HG02938 (cell line): Measurements from ENCODE around the gene ZC3H18.

Source experiments
- ATAC-seq: cut with Tn5 transposase; IDR thresholded peaks from one replicate; pipeline ENCODE4 v1.9.1; 2021; ENCODE audit warnings: mild to moderate bottlenecking, moderate library complexity; ENCODE audit not compliant: unreplicated experiment

Gene ZC3H18

DNA sequence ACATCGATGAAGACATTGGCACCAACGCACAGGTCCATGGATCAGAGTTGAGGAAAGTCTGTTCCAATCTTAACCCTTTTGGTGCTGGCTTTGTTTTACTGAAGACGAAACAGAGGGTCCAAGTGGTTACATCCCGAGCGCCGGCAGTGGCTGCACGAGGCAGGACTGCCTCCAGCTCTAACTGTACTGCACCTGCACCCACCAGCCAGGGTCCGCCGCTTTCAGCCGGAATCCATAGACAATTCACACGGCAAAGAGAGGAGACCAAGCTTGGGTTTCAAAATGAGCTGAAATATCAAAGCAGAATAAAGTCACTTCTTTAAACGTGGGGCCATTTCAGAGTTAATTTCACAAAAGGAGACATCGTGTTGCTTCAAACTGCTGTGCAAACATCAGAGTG lies 21.2 kb upstream of the ZC3H18 start:
- ATAC-seq: no peak

DNA sequence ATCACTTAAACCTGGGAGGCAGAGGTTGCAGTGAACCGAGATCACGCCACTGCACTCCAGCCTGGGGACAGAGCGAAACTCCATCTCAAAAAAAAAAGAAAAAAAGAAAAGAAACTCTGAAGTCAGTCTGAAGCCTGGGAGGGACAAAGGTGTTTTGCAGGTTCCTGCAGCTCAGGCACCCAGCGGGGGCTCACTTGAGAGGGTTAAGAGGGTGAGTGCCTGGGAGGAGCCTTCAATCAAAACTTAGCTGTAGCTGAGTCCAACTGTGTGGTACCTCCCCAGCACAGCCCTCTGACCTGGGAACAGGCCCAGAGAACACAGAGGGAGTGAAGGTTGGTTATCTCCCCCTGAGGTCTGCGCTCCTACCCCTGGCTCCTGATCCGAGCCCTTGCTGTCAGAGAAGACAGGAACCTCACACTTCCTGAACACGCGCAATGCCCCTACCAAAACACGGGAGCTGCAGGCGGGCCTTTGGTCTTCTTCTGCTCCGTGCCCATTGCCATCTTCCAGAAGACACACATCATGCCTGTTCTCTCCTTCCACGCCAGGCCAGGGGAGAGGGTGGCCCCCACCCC lies 20.4 kb upstream of the ZC3H18 start:
- ATAC-seq: no peak

- no peak for ATAC-seq
These were observed 19.9 kb upstream of the ZC3H18 start for GRCh38 chr16:88550246-88550661.

GRCh38 chr16:88552166-88552565 lies 18.0 kb upstream of the ZC3H18 start:
- no peak for ATAC-seq

DNA sequence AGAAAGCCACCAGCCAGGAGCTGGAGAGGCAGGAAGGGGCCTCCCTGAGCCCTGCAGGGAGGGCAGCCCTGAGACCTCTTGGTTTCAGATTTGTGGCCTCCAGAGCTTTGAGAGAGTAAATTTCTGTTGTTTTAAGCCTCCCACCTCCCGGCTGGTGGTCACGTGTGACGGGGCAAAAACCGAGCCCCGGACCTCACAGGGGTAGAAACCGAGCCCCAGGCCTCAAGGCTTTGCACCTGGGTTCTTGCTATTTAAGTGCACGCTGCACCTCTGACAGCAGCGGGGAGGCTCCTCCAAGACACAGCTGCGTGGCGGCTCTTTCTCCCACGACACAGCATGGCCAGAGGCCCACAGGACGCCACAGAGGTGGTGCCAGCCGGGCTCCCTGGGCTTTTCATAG lies 17.4 kb upstream of the ZC3H18 start:
- no peak for ATAC-seq

- ATAC-seq: no peak
These were observed 16.5 kb upstream of the ZC3H18 start for GRCh38 chr16:88553739-88554138.

DNA sequence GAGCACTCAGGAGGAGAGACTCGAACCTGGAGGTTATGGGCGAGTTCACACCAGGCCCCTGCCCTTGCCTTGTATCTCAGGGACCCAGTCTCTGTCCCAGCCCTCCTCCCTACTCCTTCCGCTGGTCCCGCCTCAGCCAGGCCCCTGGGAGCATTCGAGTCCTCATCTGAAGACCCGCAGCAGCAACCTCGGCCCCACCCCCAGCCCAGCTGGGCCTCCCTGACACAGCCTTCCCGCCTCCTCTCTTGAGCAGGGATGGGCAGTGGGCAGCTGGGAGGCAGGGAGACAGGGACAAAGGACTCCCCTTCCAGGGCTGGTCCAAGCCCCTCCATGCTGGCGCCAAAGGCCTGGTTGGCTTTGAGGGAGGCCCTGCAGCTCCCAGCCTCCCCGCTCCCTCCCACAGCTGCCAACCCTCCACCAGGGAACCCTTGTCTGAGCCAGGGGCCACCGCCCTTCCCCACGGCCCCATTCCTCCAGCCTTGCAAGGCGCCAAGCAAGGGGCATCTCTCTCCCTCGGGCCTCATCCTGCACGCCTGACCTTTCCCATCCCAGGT lies 15.4 kb upstream of the ZC3H18 start:
- ATAC-seq: no peak

- no peak for ATAC-seq
These were observed 13.8 kb upstream of the ZC3H18 start for GRCh38 chr16:88556294-88556988.

DNA sequence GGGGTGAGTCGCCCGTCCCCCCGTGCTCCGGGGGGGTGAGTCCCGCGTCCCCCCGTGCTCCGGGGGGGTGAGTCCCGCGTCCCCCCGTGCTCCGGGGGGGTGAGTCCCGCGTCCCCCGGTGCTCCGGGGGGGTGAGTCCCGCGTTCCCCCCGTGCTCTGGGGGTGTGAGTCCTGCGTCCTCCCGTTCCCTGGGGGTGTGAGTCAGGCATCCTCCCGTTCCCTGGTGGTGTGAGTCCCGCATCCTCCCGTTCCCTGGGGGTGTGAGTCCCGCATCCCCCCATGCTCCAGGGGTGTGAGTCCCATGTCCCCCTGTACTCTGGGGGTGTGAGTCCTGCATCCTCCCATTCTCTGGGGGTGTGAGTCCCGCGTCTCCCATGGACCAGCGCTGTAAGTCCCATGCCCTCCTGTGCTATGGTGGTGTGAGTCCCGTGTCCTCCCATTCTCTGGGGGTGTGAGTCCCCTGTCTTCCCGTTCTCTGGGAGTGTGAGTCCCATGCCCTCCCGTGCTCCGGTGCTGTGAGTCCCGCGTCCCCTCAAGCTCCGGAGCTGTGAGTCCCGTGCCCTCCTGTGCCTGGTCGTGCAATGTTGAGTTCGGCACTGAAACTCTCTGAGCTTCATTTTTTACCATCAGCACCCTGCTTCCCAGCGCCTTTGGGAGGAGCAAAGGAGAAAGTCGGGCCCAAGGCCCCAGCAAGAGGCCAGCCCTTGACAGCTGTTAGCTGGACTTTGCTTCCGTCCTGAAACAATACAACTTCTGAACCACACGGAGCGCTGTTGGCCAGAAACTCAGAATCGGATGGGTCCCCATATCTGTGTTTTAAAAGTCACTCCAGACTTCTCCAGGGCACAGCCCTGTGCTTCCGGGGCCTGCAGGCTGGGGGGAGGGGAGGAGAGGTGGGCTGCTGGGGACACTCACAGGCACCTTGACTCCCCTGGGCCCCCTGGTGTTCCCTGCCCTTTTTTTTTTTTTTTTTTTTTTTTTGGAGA lies 11.5 kb upstream of the ZC3H18 start:
- ATAC-seq: no peak

- ATAC-seq: no peak
These were observed 9.3 kb upstream of the ZC3H18 start for GRCh38 chr16:88560714-88561484.

- no peak for ATAC-seq
These were observed 8.5 kb upstream of the ZC3H18 start for GRCh38 chr16:88561485-88562359.

DNA sequence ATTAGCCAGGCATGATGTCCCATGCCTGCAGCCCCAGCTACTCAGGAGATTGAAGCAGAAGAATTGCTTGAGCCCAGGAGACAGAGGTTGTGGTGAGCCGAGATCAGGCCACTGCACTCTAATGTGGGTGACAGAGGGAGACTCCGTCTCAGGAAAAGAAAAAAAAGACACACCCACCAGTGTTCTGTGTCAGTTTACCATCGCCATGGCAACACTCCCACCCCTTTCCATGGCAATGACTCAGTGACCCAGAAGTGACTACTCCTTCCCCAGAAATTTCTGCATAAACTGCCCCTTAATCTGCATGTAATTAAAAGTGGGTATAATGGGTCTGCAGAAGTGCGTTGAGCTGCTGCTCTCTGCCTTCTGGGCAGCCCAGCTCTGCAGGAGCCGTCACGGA lies 4.0 kb upstream of the ZC3H18 start:
- no peak for ATAC-seq

GRCh38 chr16:88568710-88569613 lies 1.2 kb upstream of the ZC3H18 start:
- ATAC-seq: no peak

DNA sequence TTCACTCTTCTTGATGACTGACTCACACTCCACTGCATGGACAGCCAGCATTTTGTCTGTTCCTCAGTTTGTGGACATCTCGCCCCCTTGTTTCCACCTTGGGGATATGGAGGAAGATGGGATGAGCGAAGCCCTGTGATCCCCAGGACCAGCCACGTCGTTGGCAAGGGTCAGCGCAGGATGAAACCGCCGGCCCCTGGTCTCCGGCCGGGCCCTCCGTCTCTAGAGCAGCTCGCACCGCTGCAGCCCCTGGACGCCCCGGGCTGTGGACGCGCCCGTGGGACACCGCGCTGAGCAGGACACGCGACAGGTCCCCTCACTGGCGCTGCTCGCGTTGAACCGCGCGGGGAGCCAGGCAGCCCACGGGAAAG lies 604 bp upstream of the ZC3H18 start:
- peak; percentile 27 for ATAC-seq

DNA sequence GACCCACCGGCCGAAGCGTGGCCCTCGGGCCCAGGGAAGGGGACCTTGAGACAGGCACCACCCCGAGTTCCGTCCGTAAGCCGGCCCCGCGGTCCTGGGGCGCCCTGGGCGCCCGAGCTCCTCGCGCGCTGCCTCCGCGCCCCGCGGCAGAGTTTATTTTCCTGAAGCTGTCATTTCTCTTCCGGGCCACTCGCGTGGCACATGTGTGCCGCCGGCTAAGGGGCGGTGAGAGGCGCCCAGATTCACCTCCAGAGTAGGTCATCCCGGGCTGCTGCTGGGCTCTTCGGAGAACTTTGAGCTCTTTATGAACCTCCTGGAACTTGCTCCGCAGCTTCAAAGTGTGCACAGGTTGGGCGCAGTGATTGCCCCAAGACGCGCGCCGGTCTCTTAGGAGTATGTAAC lies 489 bp downstream of the ZC3H18 start:
- peak; percentile 29 for ATAC-seq

DNA sequence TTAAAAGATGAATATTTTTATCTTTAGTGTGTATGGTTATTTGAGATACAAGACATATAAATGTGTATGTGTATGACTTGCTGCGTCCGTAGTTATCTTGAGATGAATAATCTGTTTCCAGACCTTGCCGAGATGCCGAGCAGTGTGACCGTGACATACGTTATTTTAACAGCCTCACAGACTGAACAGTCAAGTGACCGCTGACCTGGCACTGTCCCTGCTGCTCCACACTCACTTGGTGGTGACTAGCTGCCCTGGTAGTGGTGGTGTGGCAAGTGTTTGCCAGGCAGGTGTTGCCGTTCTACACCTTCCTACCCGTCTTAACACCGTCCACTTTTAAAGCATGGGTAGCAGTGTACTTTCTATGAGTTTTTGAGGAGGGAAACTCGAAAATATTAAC lies 5.0 kb downstream of the ZC3H18 start:
- no peak for ATAC-seq

DNA sequence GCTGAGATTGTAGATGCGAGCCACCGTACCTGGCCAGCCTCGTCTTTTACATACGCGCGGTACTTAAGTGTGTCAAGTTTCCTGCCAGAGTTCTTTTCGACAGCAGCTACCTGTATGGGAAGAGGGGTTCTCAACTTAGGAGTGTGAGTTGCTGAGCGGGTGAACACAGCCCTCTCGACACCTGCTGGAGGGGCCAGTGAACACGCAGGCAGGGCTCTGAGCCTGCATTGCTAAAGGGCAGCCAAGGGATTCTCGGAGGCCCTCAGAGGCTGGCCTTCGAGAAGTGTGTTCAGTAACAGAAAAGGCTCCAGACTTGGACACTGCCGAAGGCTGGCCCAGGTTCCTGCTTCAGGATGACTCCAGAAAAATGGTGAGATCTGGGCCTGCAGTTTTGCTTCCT lies 6.1 kb downstream of the ZC3H18 start:
- no peak for ATAC-seq

DNA sequence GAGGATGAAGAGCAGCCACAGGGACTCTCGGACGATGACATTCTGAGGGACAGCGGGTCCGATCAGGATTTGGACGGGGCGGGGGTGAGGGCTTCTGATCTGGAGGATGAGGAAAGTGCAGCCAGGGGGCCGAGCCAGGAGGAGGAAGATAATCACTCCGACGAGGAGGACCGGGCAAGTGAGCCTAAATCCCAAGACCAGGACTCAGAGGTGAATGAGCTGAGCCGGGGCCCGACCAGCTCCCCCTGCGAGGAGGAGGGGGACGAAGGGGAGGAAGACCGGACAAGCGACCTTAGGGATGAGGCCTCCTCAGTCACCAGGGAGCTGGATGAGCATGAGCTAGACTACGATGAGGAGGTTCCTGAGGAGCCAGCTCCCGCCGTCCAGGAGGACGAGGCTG lies 7.0 kb downstream of the ZC3H18 start:
- no peak for ATAC-seq
